CD4-positive, alpha-beta T cell treated with Interleukin-15 for 4 hours (primary cell): ENCODE measurements around the gene CSNK2A3.

ENCODE experiments used
- DNase-seq: peaks from one replicate; pipeline ENCODE4 v3.0.0-alpha.2; 2020; ENCODE audit warnings: low spot score

Gene CSNK2A3

DNA sequence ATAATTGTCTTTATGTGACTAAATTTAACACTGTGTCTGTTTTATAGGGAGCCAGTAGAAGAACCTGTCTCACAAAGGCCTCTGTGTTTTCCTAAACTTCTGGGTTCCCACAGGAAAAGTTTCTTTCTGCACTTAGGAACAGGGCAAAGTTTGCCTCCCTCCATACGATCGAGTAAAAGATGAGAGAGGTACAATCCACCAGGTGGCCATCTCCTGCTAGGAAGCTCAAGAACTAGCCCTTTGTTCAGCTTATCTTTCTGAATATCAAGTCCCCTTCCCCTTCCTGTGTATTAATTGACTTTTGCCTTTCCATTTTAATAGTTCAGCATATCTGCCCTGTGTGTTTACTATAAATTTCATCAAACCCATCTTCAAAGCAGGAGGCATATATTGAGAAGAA lies 18.0 kb downstream of the CSNK2A3 start:
- DNase-seq: no peak

DNA sequence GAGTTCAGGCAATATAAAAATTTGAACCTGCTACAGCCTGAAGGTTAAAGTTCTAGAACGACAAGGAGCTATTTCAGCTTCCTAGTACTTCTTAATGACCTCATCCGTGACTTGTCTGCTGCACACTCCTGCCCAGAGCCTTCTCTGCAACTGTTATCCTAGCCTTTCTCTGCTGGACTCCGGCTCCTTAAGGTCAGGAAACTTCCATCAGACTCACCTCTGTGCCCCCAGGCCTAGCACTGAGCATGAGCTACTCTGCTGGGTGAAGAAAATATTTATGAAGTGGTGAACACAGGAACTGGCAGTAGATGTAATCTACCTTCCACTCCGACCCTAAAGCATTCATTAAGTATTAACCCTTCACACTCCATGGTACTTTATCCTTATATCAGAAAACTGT lies 18.4 kb downstream of the CSNK2A3 start:
- DNase-seq: no peak

DNA sequence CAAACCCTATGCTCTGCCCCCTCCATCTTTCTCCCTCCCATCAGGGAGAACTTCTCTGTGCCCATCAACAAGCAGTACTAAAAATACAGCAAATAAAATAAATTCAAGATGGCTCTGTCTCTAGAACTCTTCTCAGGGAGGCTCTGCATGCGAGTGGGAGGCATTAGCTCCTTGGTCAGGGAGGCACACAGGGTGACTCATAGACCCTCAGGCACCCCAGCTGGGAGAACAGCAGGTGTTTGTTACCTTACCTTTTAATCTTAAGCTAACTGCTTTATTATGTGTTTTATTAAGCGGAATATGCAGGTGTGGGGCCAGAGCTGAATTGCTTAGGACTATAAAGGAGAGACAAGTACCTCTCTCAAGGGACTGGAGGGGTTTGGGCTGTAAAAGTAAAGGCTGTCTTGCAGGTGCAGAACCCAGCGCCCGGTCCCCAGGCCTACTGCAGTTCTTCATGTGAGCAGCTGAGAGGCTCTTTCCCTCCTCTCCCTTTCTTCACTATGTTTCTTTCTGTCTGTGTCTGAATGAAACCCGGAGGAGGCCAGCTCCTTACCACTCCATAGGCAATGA lies 20.8 kb downstream of the CSNK2A3 start:
- no peak for DNase-seq

DNA sequence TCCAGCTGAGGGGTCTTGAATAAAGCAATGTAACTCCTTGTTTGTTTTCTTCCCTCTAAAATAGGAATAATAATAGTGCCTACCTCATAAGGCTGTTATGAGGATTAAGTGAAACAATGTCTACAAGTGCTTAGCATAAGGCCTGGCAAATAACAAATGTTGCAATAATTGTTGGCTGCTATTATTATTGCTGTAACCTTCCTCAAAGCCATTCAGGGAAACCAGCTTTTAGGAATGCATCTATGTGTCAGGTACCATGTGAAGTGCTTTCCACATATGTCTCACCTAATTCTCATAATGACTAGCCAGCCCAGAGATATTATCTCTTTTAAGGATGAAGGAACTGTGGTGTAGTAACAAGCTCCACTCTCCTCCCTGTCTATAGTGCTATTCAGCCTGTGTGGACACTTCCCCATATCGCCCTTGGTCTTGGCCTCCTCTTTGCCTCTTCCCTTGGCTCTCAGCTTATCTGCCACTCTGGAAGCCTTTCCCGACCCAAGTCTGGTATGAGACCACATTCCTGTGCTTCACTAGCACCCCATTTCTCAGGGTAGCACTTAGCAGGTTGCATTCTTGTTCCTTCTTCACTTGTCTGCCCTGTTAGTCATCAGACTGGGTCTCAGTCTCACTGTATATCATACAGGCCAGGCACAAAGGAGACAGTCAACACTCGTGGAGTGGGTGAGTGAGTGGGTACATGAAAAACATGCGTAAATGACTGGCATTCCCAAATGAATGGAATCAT lies 23.8 kb downstream of the CSNK2A3 start:
- DNase-seq: no peak

DNA sequence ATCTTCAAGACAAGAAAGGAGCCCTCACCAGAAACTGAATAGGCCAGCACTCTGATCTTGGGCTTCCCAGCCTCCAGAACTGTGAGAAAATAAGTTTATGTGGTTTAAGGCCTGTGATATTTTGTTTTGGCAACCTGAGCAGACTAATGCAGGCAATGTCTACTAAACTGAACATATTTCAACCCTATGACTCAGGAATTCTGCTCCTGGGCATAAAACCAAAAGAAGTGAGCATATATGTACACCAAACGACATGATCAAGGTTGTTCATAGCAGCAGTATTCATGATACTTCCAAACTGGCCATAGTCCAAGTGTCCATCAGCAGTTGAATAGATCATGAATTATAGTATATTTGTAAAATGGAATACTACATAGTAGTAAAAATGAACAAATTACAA lies 29.0 kb downstream of the CSNK2A3 start:
- DNase-seq: no peak

DNA sequence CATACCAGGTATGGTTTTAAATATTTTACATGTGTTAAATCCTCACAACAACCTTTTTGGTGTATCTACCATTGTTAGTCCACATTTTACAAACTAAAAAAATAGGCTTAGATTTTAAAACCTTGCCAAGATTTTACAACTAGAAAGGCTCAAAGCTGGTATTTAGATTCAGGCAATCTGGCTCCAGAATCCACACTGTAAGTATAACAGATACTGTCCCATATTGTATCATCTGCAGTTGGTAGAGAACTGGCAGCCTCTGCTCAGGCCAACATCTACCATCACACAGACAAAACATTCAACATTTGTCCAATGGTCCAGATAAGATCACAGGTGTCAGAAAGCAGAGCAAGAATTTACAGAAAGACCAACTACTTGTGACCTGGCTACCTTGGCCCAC lies 30.9 kb downstream of the CSNK2A3 start:
- no peak for DNase-seq

DNA sequence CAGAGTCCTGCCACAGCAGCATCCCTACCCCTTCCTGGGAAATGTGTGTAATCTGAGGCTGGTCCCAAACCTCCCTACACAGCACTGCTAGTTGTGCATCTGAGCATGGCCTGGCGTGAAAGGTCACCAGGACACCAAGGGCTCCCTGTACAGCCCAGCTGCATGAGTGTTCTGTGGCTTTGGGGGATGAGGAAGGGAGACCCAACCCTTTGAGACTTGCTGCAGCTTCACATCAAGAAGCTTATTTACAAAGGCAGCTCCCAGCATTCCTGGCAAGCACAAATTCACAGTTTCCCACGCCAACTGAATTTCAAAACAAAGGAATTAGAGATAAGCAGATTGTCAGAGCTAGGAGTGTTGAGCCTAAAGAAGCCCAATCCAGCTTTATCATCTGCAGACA lies 32.2 kb downstream of the CSNK2A3 start:
- DNase-seq: no peak

DNA sequence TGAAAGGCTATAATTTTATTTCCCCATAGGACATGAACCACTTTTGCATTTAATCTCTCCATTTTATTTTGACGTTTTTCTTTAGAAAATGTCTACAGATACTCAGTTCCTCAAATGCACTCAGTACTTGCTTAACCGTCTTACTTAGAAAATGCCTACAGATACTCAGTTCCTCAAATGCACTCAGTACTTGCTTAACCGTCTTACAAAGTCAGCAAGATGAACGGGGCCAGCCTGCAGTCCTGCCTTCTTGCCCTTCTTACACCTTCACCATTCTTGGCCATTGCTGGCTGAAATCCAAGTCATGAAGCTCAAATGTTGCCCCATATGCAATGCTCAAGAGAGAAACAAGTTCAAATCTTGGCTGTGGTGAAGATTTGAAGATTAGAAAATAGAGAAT lies 34.1 kb downstream of the CSNK2A3 start:
- DNase-seq: no peak

DNA sequence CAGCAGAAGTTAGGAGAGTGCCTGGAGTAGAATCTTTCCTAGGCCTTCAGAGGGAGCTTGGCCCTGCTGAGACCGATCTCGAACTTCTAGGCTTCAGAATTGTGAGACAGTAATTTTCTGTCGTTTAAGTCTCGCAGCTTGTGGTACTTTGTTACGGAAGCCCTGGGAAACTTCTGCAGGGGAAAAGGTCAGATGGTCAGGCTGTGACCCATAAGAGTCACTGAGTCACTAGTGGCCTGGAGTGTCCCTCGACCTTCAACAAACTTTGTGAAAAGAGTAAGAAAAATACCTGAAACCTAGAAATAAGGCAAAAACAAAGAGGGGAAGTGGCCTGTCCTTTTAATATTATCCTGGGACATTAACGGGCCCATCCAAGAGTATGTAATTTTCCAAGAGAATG lies 34.6 kb downstream of the CSNK2A3 start:
- DNase-seq: no peak

DNA sequence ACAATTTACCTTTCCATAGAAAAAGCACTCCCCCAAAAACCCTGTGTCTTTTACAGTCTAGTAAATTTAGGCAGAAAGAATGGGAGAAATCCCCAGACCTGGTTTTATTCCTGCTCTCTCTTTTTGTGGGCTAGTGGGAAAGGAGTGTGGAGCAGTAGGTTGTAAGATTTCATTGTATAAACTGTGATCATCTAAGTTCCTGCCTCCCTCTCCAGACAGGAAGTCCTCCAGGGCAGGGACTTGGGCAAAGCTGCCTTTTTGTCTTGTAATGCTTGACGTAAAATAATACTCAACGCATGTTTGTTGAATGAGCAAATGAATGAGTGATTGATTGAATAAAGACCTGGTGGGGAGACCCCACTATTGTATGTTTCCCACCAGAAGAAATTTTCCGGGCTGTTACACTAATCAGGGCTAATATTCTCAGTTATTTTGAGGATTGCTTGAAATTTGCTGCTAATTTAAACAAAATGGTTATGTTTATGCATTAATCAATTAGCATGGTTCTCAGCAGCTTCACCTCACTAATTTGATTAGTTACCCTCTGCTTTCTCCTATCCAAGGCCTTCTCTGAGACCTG lies 36.3 kb downstream of the CSNK2A3 start:
- DNase-seq: no peak

DNA sequence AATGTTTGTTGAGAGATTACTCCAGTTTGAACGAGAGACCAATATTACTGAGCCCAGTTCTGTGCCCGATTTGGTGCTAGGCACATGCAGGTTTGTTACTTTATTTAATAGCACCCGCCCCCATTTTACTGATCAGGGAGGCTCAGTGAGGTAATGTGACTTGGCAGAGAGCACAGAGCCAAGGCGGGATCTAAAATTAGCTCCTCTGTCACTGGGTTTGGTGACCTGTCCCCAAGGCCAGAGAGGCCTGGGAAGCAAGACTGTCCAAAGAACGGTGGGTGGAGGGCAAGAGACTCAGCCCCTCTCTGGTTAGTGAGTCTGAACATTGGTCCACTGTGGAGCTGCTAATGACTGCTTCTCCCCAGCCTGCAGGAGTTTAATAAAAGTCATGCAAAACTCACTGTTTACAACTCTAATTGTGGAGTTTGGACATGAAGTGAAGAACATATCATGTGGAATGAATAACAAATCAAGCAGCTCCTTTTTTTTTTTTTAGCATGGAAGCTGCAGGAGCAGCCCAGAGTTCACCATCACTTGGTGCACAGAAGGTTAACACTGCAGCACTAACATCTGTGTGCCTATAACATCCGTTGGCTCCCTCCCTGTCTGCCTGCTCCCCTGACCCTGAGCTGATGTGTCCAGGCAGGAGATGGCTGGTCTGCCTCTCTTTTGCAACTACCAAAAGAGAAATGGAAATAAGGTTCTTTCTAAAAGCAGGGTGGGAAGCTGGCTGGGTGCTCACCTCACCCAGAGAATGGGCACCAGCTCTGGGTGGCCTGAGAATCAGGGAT lies 39.0 kb downstream of the CSNK2A3 start:
- no peak for DNase-seq

DNA sequence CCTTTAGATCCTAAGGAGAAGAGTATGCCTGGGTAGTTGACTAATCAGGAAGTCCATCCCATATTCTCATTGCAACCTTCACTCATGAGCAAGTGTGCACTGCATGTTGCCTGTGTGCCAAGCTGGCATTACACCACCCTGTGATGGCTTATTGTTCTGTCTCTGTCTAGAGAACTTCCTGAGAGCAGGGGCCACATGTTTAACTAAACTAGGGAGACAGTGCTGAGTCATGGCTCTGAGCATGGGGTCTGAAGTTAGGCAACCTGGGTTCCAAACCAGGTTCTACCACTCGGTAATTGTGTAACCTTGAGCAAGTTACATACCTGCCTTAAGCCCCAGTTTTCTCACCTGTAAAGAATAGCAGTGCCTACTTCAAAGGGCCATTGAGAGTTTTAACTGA lies 39.6 kb downstream of the CSNK2A3 start:
- DNase-seq: no peak

DNA sequence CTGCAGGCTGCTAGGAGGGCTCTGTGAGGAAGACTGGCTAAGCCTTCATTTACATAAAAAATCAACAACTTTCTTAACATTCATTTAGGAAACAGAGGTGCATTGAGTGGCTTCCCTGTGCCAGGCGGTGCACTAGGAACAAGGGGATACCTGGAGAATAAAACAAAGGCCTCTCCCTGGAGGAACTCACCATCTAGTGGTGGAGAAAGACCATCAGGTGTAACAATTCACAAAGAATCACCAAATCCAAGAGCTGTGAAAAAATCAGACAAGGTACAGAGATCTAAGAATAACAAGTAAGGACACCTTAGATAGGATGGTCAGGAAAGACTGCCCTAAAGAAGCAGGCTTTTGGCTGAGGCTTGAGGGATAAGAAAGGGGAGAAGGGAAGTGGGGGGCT lies 40.3 kb downstream of the CSNK2A3 start:
- DNase-seq: no peak

DNA sequence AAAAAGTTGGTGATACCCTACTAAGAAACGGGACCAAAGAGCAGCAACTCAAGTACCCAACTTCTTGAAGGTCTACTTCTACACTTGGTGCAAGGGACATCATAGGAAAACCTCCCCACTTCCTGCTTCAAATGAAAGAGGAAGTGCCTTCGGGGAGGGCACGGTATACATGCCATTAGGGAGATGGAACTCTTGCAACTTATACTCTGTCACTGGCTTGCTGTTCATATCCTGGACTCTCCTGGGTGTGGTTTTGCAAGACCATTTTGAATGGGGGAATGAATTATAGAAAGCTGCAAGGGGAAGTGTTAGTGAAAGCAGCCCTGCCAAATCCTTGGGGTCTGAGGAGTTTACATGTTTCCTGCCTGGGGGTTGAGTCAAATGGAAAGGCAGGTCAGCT lies 41.9 kb downstream of the CSNK2A3 start:
- no peak for DNase-seq

DNA sequence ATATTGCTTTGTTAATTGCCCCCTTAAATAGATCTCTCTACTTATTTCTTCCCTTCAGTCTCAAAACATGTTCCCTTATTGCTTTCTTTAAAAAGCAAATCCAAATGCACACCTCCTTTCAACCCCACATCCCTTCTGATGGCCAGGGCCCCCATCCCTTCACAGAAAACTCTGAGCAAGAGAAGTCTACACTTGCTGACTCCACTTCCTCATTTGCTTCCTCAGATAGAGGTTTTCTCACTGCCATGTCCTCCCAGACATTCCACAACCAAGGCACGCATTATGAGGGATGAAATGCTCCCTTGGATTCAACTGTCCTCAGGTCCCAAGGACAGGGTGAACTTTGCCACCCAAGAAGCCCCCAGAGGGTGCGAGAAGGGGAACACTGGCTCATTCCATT lies 43.1 kb downstream of the CSNK2A3 start:
- DNase-seq: no peak

DNA sequence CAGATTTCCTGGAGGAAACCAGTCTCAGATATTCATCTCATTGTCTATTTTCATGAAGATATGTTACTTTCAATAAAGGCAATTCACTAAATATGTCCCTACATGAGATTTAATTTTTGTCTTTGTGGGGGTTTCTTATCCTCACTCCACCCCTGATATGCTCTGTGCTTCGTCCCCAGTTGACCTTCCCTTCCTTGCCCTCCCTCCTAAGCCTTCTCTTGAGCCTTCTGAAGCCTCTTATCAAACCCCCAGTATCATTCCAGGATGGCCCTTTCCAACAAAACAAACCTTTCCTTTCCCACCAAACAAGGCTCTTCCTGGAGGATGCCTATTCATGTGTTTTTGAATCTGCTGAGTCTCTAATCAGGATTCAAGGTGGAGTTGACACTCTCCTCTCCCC lies 44.8 kb downstream of the CSNK2A3 start:
- DNase-seq: no peak

DNA sequence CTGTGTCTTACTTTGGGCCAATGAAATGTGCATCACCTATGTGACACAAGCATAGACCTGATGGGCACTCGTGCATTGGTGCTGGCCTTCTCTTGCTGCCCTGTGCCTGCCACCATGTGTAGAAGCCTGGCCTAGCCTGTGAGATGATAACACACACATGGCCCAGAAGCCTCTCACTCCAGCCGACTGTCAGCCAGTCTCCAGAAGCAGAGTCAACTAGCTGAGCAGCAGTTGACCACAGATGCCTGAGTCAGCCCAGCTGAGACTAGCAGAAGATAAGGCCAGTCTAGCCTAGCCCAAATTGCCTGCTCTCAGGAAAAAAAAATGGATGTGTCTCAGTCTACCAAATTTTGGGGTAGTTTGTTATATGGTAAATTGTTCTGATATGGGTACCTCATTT lies 46.2 kb downstream of the CSNK2A3 start:
- no peak for DNase-seq

DNA sequence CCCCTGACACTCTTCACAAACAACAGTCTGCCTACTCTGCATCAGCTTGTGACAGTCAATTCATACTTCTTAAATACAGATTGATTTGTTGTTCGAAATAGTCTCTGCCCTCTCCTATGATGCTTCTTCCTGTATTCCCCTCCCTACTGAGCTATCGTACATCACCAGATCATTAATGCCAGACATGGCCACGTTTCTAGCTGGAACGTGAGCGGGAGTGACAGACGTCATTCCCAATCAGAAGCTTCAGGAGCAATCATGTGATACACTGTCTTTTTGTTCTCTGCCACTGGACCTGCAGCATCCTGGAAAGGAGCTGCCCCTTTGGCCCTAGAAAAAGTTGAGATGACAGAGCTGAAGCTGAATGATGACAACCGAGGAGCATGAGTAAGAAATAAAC lies 48.5 kb downstream of the CSNK2A3 start:
- DNase-seq: no peak

DNA sequence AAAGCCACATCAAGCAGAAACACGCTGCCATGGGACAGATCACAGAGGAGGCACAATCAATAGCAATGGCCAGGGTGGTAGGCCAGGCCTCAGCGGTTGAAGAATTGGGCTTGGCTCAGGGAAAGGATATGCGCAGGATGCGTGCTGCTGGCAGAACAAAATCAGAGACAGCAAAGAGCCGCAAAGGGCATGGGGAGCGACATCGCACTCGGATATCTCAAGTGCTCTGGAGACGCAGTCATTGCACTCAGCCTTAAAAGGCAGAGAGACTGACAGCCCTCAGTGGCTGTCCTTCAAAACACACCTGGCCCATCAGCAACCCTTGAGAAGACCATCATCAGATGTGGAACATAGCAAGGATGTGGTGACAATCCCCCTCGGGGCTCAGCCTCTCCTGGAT lies 50.5 kb downstream of the CSNK2A3 start:
- no peak for DNase-seq
